Muscle of back (tissue), 11 donors: ENCODE measurements around the gene TLR10. TPM values are rescaled to one million over a fixed set of nuclear protein-coding genes. Genes with fewer than 3 reads are reported as not detected.
"Not testable (repeated sequence)": the region's sequence is repeated elsewhere in the genome, so short reads cannot be mapped to it uniquely, and the experiment has no call there.

Experiments used
- DNase-seq, 3 donors: peaks; one replicate each; pipeline versions ENCODE4 v3.0.0 to v3.0.0-alpha.2; 2013
- polyA plus RNA-seq, 10 donors: library from polyadenylated mRNA; unstranded; fragments of 120-200 nt; gene quantifications; one replicate each; pipeline ENCODE4 v1.2.1, GENCODE V29; 2013; ENCODE audit not compliant: insufficient read length in 10 of 10

Gene TLR10
- polyA plus RNA-seq, 10 donors, result 0.12 to 0.90 (median 0.34) TPM

DNA sequence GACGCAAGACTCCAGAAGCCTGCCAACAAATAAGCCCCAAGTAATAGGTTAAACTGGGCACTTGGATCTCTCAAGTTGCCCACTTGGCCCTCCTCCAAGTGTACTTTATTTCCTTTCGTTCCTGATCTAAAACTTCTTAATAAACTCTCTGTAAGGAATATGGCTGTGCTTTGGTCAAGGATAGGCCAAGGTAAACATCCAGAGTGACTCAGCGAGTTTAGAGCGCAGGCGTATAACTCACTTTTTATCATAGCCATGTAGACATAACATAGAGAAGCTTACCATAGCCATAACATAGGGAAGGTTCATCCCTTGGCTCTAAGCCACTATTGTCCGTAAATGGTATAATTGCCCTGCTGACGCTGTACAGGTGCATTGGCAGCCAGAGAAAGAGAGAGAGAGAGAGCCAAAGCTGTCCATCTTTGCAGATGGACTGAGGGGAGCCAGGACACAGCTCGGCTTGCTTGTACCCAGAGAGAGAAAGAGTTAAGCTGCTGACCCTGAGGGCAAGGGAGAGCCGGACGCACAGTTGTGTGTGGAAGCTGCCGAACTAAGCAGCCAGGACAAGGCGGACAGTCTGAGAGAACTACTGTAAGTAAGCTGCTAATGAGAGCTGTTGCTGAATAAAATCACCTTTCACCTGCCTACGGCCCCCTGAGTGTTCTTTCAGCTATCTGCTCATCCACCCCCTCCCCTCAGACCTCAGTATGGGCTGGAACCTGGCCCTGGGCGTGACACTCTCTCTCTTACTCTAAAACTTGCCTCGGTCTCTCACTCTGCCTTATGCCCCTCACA lies 20.0 kb upstream of the TLR10 start:
- DNase-seq, result no peak

GRCh38 chr4:38800961-38801450 lies 18.2 kb upstream of the TLR10 start:
- DNase-seq, result no peak

DNA sequence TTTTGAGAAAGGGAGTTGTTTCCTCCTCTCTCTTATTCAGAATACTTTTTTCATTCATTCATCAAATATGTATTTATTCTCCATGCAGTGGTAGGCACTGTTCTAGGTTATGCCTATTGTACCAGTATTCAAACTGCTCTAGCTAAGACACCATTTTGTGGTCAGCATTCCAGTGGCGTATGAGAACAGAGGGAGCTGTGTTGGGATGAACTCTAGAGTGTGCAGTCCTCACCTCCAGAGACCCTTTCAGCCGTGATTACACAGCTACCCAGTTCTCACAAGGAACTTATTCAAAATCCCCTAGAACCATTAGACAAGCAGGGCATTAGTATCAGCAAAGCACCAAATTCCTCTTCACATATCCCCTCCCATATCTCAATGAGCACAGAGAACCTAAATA lies 17.6 kb upstream of the TLR10 start:
- DNase-seq, result no peak

DNA sequence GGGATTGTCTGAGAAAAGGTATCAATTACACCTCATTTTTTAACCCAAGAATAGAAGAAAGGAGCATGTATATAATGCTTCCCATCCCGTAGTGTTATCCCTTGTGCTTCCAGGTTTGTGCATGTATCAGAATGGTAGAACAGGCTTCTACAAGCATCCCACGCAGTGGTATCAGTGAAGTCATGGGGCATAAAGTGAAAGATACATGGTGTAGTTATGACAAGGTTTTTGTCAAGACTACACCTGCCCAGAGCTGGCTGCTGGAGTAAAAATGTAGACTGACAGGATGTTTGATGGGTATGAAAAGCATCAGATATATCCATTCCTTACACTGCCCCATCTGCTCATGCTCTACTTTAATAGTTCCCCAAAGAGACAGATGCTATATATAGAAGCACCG lies 12.3 kb upstream of the TLR10 start:
- no peak for DNase-seq

- DNase-seq, result no peak
These were observed 11.3 kb upstream of the TLR10 start for GRCh38 chr4:38794051-38794450.

DNA sequence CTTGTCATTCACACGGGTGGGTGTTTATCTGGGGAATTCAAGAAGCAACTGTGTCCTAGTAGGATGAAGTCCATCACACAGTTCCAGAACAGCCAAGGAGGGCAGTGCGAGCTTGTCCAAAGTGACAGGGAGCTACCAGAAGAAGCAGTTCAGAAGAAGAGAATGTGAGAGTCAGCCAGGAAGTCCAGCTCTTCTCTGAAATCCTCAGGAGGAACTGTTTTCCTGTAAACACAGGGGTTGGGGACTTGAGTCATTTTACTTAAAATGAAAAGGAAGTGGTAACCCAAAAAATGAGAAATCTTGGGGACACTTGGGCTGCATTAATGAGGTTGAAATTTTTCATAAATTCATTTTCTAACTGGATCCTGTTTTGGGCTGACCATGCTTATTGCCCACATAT lies 8.2 kb upstream of the TLR10 start:
- DNase-seq, result no peak

DNA sequence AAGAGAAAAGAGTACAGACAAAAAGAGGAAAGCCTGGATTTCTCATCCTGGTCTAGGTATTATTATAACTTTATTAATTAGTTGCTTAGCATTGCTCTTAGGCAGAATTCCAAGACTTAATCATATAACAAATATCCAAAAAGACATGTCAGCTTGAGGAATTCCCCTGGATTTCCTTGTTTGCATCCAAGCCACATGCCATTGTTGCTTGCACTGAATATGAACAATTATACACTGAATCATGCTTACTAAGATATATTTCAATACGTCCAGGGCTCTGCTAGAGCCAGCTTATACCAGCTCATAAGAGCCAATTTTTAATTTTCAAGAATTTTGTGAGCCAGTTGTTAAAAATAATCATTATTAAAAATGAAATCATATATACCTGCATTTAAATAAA lies 5.5 kb upstream of the TLR10 start:
- DNase-seq, result no peak

GRCh38 chr4:38787693-38788092 lies 4.9 kb upstream of the TLR10 start:
- DNase-seq, result no peak

DNA sequence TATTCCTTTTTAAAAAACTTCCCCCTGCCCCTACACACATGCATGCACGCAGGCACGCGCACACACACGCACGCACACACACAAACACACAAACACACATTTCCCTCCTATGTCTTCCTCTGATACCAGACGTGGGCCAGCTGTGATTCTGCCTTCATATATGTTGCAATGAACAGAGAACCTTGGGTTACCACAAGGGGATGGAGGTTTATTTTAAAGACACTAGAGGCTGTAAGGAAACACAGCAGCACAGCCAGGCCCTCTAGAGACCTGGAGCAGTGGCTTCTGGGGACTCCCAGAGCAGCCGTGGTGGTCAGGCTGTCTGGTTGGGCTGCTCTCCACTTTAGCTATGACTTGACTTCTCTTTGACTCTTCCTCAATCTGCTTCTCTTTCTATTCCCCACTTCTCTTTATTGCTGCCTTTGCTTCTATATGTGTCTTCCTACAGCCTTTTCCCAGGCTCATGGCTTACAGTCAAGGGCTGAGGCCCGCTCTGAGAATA lies 3.2 kb upstream of the TLR10 start:
- DNase-seq, result peak in 1 of 3 donors; percentile 39

DNA sequence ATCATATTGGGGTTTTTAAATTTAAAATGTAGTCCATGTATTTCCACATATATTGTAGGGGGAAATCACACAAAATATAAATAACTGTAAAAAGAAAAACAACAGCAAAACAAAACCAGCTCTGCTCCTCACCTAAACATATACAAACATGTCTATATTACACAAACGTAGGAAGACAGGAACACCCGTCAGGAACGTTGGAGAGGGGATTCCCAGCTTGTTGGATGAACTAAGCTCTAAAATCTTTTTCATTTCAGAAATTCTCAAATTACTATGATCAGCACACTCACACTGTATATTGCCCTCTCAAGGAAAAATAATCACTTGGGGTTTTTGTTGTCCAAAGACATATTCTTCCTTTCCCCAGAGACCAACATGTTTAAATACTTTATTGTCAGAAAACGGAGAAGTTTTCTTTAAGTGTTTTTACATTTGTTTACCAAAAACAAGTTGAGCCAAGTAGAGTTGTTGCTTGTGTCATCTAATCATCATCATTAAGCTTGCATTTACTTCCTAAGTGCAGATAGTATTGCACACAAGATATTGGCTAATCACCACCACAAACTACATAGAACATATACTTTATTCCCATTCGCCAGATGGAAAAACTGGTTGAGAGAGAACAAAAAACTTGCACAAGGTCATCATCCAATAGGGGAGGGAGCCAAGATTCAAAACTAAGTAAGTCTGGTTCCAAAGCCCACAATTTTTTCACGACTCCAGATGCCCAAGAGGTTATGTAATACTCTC lies 2.4 kb upstream of the TLR10 start:
- no peak for DNase-seq

DNA sequence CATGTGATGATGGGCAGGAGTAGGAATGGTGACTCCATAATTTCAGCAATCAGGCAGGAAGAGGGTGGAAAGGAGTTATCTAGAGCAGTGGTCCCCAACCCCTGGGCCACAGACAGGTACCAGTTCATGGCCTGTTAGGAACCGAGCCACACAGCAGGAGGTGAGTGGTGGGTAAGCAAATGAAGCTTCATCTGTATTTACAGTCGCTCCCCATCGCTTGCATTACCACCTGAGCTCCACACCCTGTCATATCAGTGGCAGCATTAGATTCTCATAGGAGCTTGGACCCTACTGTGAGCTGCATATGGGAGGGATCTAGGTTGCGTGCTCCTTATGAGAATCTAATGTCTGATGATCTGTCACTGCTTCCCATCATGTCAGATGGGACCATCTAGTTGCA lies 1.4 kb upstream of the TLR10 start:
- no peak for DNase-seq

DNA sequence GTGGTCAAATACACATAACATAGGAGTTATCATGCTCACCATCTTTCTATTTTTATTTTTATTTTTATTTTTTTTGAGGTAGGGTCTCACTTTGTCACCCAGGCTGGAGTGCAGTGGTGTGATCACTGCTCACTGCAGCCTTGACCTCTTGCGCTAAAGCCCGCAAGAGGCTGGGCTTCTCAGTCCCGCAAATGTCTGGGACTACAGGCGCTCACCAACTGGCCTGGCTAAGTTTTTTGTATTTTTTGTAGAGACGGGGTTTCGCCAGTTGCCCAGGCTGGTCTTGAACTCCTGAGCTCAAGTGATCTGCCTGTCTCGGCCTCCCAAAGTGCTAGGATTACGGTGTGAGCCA lies 295 bp upstream of the TLR10 start:
- no peak for DNase-seq

DNA sequence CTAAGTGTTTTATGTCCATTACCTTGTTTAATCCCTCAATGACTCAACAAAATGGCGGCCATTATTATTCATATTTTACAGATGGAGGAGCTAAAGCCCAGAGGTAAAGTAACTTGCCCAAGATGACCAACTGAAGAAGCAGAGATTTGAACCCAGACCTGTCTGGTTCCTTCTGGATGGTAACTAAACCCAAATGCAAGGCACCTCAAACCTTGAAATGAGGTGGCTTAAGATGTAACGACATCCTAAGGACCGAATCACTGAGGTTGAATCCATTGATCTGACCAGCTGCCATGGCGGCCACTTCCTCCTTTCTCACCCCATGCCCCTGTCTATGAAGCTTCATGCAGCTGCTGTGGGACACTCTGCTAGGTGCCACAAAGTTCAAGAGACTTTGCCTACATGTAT lies 932 bp downstream of the TLR10 start:
- DNase-seq, result no peak

DNA sequence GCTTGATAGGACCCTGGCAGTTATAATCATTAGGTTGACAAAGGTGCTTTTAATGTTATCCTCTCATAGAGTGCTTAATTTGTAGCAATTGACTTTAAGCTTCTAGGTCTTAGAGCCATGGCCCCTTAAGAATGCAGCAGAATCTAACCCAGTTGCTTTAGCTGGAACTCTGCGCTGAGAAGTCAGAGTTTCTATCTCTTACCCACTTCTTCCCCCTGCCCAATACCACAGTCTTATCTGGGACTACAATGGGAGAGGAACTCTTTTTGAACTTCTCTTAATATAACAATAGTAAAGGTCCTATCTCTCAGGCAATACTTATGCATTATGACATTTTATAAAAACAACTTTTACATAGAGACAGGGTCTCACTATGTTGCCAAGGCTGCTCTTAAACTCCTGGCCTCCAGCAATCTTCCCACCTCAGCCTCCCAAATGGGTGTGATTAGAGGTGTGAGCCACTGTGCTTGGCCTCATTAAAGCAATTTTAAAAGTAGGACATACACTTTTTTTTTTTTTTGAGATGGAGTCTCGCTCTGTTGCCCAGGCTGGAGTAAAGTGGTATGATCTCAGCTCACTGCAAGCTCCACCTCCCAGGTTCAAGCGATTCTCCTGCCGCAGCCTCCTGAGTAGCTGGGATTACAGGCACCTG lies 1.8 kb downstream of the TLR10 start:
- no peak for DNase-seq

GRCh38 chr4:38779790-38780189 lies 3.0 kb downstream of the TLR10 start:
- DNase-seq, result no peak

DNA sequence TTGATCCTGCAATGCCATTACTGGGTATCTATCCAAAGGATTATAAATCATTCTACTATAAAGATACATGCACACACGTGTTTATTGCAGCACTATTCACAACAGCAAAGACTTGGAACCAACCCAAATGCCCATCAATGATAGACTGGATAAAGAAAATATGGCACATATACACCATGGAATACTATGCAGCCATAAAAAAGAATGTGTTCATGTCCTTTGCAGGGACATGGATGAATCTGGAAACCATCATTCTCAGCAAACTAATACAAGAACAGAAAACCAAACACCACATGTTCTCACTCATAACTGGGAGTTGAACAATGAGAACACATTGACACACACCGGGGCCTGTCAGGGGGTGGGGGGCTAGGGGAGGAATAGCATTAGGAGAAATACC lies 4.9 kb downstream of the TLR10 start:
- DNase-seq, result not testable (repeated sequence)

- DNase-seq, result no peak
These were observed 7.5 kb downstream of the TLR10 start for GRCh38 chr4:38775326-38775725.

GRCh38 chr4:38774181-38774955 lies 8.4 kb downstream of the TLR10 start:
- DNase-seq, result no peak

DNA sequence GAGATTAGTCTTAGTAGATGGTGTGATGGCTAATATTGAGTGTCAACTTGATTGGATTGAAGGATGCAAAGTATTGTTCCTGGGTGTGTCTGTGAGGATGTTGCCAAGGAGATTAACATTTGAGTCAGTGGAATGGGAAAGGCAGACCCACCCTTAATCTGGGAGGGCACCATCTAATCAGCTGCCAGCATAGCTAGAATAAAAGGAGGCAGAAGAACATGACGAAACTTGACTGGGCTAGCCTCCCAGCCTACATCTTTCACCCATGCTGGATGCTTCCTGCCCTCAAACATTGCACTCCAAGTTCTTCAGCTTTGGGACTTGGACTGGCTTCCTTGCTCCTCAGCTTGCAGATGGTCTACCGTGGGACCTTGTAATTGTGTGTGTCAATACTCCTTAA lies 12.5 kb downstream of the TLR10 start:
- not testable (repeated sequence) for DNase-seq

- no peak for DNase-seq
These were observed 12.9 kb downstream of the TLR10 start for GRCh38 chr4:38769857-38770256.

GRCh38 chr4:38769441-38769840 lies 13.3 kb downstream of the TLR10 start:
- DNase-seq, result no peak

DNA sequence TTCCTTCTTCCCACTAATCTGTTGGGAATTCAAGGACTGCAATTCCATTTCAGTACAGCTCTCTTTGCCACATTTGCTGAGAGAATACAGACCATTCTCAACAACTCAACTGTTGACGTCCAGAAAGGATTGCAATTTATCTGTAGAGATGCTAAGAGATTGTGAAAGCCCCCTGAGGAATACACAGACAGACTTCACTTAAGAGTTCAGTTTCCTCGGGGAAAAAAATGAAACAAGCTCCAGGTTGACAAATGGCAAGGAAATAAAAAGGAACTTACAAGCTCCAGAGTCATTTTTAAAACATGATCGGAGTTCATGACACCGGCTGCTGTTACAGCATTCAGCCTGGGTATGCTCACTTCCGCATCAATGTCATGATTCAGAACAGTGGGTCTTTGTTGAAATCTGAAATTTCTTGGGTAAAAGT lies 13.8 kb downstream of the TLR10 start:
- peak in 1 of 3 donors; percentile 42 for DNase-seq
